Testis (tissue), 3 donors: ENCODE data around the gene IPO9. TPM values are rescaled to one million over a fixed set of nuclear protein-coding genes. Genes with fewer than 3 reads are reported as not detected.

Experiments used
- DNase-seq: peaks from one replicate; pipeline ENCODE4 v3.0.0-alpha.2; 2019
- H3K27ac ChIP-seq, 2 donors: fragments of 200-600 bp; sonication (generic); one replicate each; pipeline ENCODE4 v1.5.1; 2019
- H3K27me3 ChIP-seq: fragments of 200-600 bp; sonication (generic); one replicate; pipeline ENCODE4 v1.5.1; 2019
- H3K36me3 ChIP-seq: fragments of 200-600 bp; sonication (generic); one replicate; pipeline ENCODE4 v1.5.1; 2017; ENCODE audit warnings: low read depth; ENCODE audit errors: missing control alignments
- H3K4me1 ChIP-seq: fragments of 200-600 bp; sonication (generic); one replicate; pipeline ENCODE4 v1.5.1; 2019
- H3K4me3 ChIP-seq, 2 donors: fragments of 200-600 bp; sonication (generic); one replicate each; pipeline ENCODE4 v1.5.1; 2017 to 2019
- H3K9me3 ChIP-seq: fragments of 200-600 bp; sonication (generic); one replicate; pipeline ENCODE4 v1.5.1; 2017
- CTCF ChIP-seq, 3 experiments: fragments of 450-650 bp in 2 of 3; fragments of 200-600 bp in 1 of 3; sonication (generic) in 1 of 3; IDR thresholded peaks; one replicate each; pipeline ENCODE4 v1.5.1; 2016 to 2019; ENCODE audit warnings: antibody characterized with exemption in 3 of 3, mild to moderate bottlenecking in 2 of 3, moderate library complexity in 1 of 3
- POLR2A ChIP-seq: fragments of 450-650 bp; IDR thresholded peaks from one replicate; pipeline ENCODE4 v1.6.1; 2017; ENCODE audit warnings: antibody characterized with exemption, mild to moderate bottlenecking, moderate library complexity
- WGBS, 2 donors: methylation state at CpG; one replicate each; pipeline ENCODE4 v1.1.5; 2018; 5-methylcytosine and 5-hydroxymethylcytosine counted together
- intact Hi-C: fragments of 100-400 bp; cut with DNase I; formaldehyde crosslinking; loops from one replicate; pipeline ENCODE4 v1.15.1; 2023; ENCODE audit warnings: low total_unique reads
- polyA plus RNA-seq: library from polyadenylated mRNA; stranded (reverse); fragments of 350-450 nt; fragmentation: Illumina TruSeq; extraction: RNeasy Lipid Tissue Mini Kit (QIAGEN cat#74804); gene quantifications from one replicate; pipeline ENCODE4 v1.2.3, GENCODE V29; 2014; ENCODE audit warnings: low read depth, low replicate concordance; ENCODE audit not compliant: insufficient read depth
- total RNA-seq, 2 donors: library from RNA; depleted of rRNA; stranded (reverse); fragments of >200 nt; gene quantifications; one replicate each; pipeline ENCODE4 v1.2.3, GENCODE V29; 2016

The IPO9 gene
- total and polyA plus RNA-seq, 3 donors from 2014 or later = 29.4 to 33.0 (median 30.5) TPM

GRCh38 chr1:201810466-201811216 is 18.3 kb upstream of the IPO9 start:
- TF ChIP-seq POLR2A (no peak), CTCF (IDR thresholded peaks at IDR 0.05) (no peak)
- Histone ChIP-seq H3K4me3 (no peak overlapping the region), H3K9me3 (no peaks in the 10 kb centered on the region), H3K27me3 (no peaks in the 10 kb centered on the region), H3K4me1 (no peaks in the 10 kb centered on the region), H3K27ac (no peak overlapping the region), H3K36me3 (no peaks in the 10 kb centered on the region)
- 95 to 98% methylated on average over 14 to 19 of the region's 19 CpGs for WGBS, 2 donors
- DNase-seq = no peak
- intact Hi-C loops = no loop called here

GRCh38 chr1:201813226-201813625 is 15.7 kb upstream of the IPO9 start:
- TF ChIP-seq CTCF (IDR thresholded peaks at IDR 0.05) (no peak), POLR2A (no peak)
- Histone ChIP-seq H3K4me3 (no peak overlapping the region), H3K9me3 (no peaks in the 10 kb centered on the region), H3K4me1 (no peaks in the 10 kb centered on the region), H3K27ac (no peak overlapping the region), H3K27me3 (no peaks in the 10 kb centered on the region), H3K36me3 (no peaks in the 10 kb centered on the region)
- no peak for DNase-seq
- intact Hi-C loops = no loop called here

GRCh38 chr1:201816309-201816854 is 12.6 kb upstream of the IPO9 start:
- no peaks in the 10 kb centered on the region for H3K27me3 ChIP-seq
- TF ChIP-seq POLR2A = no peak
- no peaks in the 10 kb centered on the region for H3K9me3 ChIP-seq
- H3K4me1 ChIP-seq = no peaks in the 10 kb centered on the region
- no peak overlapping the region for H3K27ac ChIP-seq
- no peaks in the 10 kb centered on the region for H3K36me3 ChIP-seq
- H3K4me3 ChIP-seq = no peak overlapping the region
- WGBS, 2 donors = 91 to 94% methylated on average over 7 of the region's 7 CpGs
- intact Hi-C loops = no loop called here
- DNase-seq = no peak

GRCh38 chr1:201818971-201819750 is 9.8 kb upstream of the IPO9 start:
- H3K36me3 ChIP-seq = no peaks in the 10 kb centered on the region
- H3K27me3 ChIP-seq = no peaks in the 10 kb centered on the region
- H3K4me3 ChIP-seq = no peak overlapping the region
- intact Hi-C loops = no loop called here
- 80 to 82% methylated on average over 5 of the region's 5 CpGs for whole genome bisulfite sequencing, 2 donors
- no peaks in the 10 kb centered on the region for H3K9me3 ChIP-seq
- H3K4me1 ChIP-seq = no peaks in the 10 kb centered on the region
- DNase-seq = no peak
- TF ChIP-seq CTCF (IDR thresholded peaks at IDR 0.05) = no peak
- no peak for TF ChIP-seq POLR2A
- no peak overlapping the region for H3K27ac ChIP-seq

- Histone ChIP-seq H3K9me3 (no peaks in the 10 kb centered on the region), H3K27ac (no peak overlapping the region), H3K4me1 (no peaks in the 10 kb centered on the region), H3K27me3 (no peaks in the 10 kb centered on the region), H3K4me3 (no peak overlapping the region), H3K36me3 (no peaks in the 10 kb centered on the region)
- DNase-seq = no peak
- TF ChIP-seq POLR2A (no peak), CTCF (IDR thresholded peaks at IDR 0.05) (no peak)
- intact Hi-C loops = no loop called here
- 92 to 98% methylated on average over 2 of the region's 2 CpGs for WGBS, 2 donors
Measured at GRCh38 chr1:201820413-201820812, 8.5 kb upstream of the IPO9 start.
